GM18519 (cell line): ENCODE data around the gene TMEM108.

Experiments
- ATAC-seq: cut with Tn5 transposase; IDR thresholded peaks from one replicate; pipeline ENCODE4 v1.9.1; 2021; ENCODE audit warnings: mild to moderate bottlenecking, moderate library complexity; ENCODE audit not compliant: unreplicated experiment, low FRiP score

Gene TMEM108

GRCh38 chr3:133401374-133402135 lies 363.4 kb downstream of the TMEM108 start:
- no peak for ATAC-seq

GRCh38 chr3:133404920-133405319 lies 366.7 kb downstream of the TMEM108 start:
- no peak for ATAC-seq

GRCh38 chr3:133408366-133408765 lies 370.2 kb downstream of the TMEM108 start:
- no peak for ATAC-seq

GRCh38 chr3:133408961-133409360 lies 370.8 kb downstream of the TMEM108 start:
- no peak for ATAC-seq

- no peak for ATAC-seq
These were observed 372.2 kb downstream of the TMEM108 start for GRCh38 chr3:133410191-133410892.

- no peak for ATAC-seq
These were observed 374.3 kb downstream of the TMEM108 start for GRCh38 chr3:133412183-133413132.

GRCh38 chr3:133413161-133414020 lies 375.2 kb downstream of the TMEM108 start:
- no peak for ATAC-seq

- no peak for ATAC-seq
These were observed 375.8 kb downstream of the TMEM108 start for GRCh38 chr3:133414021-133414392.

GRCh38 chr3:133418361-133418760 lies 380.2 kb downstream of the TMEM108 start:
- ATAC-seq: no peak

- ATAC-seq: no peak
These were observed 381.1 kb downstream of the TMEM108 start for GRCh38 chr3:133419151-133419909.

- no peak for ATAC-seq
These were observed 387.0 kb downstream of the TMEM108 start for GRCh38 chr3:133424937-133425869.

GRCh38 chr3:133425898-133426297 lies 387.7 kb downstream of the TMEM108 start:
- no peak for ATAC-seq

GRCh38 chr3:133426721-133427120 lies 388.5 kb downstream of the TMEM108 start:
- no peak for ATAC-seq

GRCh38 chr3:133428552-133428951 lies 390.4 kb downstream of the TMEM108 start:
- ATAC-seq: no peak

- ATAC-seq: no peak
These were observed 390.9 kb downstream of the TMEM108 start for GRCh38 chr3:133429063-133429462.

- no peak for ATAC-seq
These were observed 401.4 kb downstream of the TMEM108 start for GRCh38 chr3:133439563-133439962.

GRCh38 chr3:133440652-133441051 lies 402.5 kb downstream of the TMEM108 start:
- ATAC-seq: no peak

- ATAC-seq: peak; percentile 60
These were observed 403.7 kb downstream of the TMEM108 start for GRCh38 chr3:133441867-133442270.
